Measurements from ENCODE around the gene SLC8A1.

Gene SLC8A1

GRCh38 chr2:40463112-40463511, 11.2 kb upstream of the SLC8A1 start:
- in situ Hi-C loops (cut with HindIII; ENCODE audit: low sequenced_read_pairs), result no loop called here

- in situ Hi-C loops (cut with HindIII; ENCODE audit: low sequenced_read_pairs), result no loop called here
These were observed 6.4 kb upstream of the SLC8A1 start for GRCh38 chr2:40458271-40458794.

GRCh38 chr2:40457837-40458236, 5.9 kb upstream of the SLC8A1 start:
- in situ Hi-C loops (cut with HindIII; ENCODE audit: low sequenced_read_pairs), result no loop called here

- in situ Hi-C loops (cut with HindIII; ENCODE audit: low sequenced_read_pairs), result no loop called here
These were observed 5.5 kb upstream of the SLC8A1 start for GRCh38 chr2:40457366-40457765.

GRCh38 chr2:40456926-40457325, 5.0 kb upstream of the SLC8A1 start:
- in situ Hi-C loops (cut with HindIII; ENCODE audit: low sequenced_read_pairs), result no loop called here

GRCh38 chr2:40455661-40456060, 3.8 kb upstream of the SLC8A1 start:
- in situ Hi-C loops (cut with HindIII; ENCODE audit: low sequenced_read_pairs), result no loop called here

- in situ Hi-C loops (cut with HindIII; ENCODE audit: low sequenced_read_pairs), result no loop called here
These were observed 2.4 kb upstream of the SLC8A1 start for GRCh38 chr2:40454321-40454720.

- in situ Hi-C loops (cut with HindIII; ENCODE audit: low sequenced_read_pairs), result no loop called here
These were observed 896 bp upstream of the SLC8A1 start for GRCh38 chr2:40452786-40453185.

- in situ Hi-C loops (cut with HindIII; ENCODE audit: low sequenced_read_pairs), result no loop called here
These were observed 977 bp downstream of the SLC8A1 start for GRCh38 chr2:40450796-40451430.

- in situ Hi-C loops (cut with HindIII; ENCODE audit: low sequenced_read_pairs), result no loop called here
These were observed 1.7 kb downstream of the SLC8A1 start for GRCh38 chr2:40450066-40450795.

- in situ Hi-C loops (cut with HindIII; ENCODE audit: low sequenced_read_pairs), result no loop called here
These were observed 3.3 kb downstream of the SLC8A1 start for GRCh38 chr2:40448476-40449079.

GRCh38 chr2:40445467-40445866, 6.4 kb downstream of the SLC8A1 start:
- in situ Hi-C loops (cut with HindIII; ENCODE audit: low sequenced_read_pairs), result no loop called here

GRCh38 chr2:40440835-40441234, 11.1 kb downstream of the SLC8A1 start:
- in situ Hi-C loops (cut with HindIII; ENCODE audit: low sequenced_read_pairs), result no loop called here

- in situ Hi-C loops (cut with HindIII; ENCODE audit: low sequenced_read_pairs), result no loop called here
These were observed 12.4 kb downstream of the SLC8A1 start for GRCh38 chr2:40439473-40439872.

- in situ Hi-C loops (cut with HindIII; ENCODE audit: low sequenced_read_pairs), result no loop called here
These were observed 15.8 kb downstream of the SLC8A1 start for GRCh38 chr2:40436093-40436475.

- in situ Hi-C loops (cut with HindIII; ENCODE audit: low sequenced_read_pairs), result no loop called here
These were observed 16.3 kb downstream of the SLC8A1 start for GRCh38 chr2:40435426-40436092.

- in situ Hi-C loops (cut with HindIII; ENCODE audit: low sequenced_read_pairs), result no loop called here
These were observed 17.1 kb downstream of the SLC8A1 start for GRCh38 chr2:40434731-40435271.

- in situ Hi-C loops (cut with HindIII; ENCODE audit: low sequenced_read_pairs), result no loop called here
These were observed 18.2 kb downstream of the SLC8A1 start for GRCh38 chr2:40433736-40434135.

- in situ Hi-C loops (cut with HindIII; ENCODE audit: low sequenced_read_pairs), result no loop called here
These were observed 18.9 kb downstream of the SLC8A1 start for GRCh38 chr2:40432921-40433483.

GRCh38 chr2:40431600-40431955, 20.3 kb downstream of the SLC8A1 start:
- in situ Hi-C loops (cut with HindIII; ENCODE audit: low sequenced_read_pairs), result no loop called here

All from DLD1 (cell line).